Measurements from ENCODE around the gene EXD3.

Gene EXD3

DNA sequence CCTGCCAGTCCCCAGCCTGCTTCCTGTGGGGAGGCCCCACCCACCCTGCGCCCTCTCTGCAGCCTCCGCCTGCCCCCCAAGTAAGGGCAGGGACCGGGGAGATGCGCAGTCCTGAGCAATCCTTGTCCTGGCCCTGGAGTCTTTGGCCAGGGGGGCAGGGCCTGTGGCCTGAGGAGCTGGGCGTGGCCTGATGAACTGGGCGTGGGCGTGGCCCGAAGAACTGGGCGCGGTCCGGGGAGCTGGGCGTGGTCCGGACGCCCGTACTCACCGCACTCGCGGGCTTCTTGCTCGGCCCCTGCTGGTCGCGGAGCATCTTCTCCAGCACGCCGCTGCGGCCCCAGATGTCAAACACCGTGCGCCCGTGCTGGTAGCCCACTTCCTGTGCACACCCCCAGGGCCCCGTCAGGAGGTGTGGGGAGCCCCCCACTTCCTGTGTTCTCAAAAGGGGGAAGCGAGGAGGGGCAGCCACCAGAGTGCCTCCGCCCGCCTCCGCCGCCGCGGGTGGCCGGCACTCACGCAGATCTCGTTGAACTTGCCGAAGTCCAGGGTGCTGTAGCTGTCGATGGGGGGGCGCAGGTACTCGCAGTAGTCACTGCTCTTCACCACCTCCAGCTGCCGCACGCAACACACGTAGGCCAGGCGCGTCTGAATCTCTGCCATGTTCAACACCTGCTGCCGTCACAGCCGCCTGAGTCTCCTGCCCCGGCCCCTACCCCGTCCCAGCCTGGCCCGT is 38.9 kb upstream of the EXD3 start:
- DNase-seq (ENCODE audit: insufficient read length, low spot score) (no peak), FAIRE-seq (no peak)
- no peak for TF ChIP-seq POLR2A (IDR thresholded peaks at IDR 0.05; ENCODE audit: low read depth, low read length)

DNA sequence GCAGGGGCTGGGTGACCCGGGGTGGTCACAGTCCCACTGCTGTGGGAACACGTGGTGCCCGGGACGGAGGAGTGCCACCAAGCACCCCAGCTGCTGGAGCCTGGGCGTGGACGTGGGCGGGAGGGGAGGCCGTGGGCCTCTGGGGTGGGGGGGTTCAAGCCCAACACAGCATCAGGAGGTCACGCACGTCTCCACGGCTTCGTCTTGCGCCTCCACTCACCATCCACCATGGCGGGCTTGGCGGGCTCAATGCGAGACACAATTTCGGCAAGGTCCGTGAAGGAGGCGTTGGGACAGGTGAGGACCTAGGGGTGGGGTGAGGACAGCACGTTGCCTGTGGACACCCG is 38.3 kb upstream of the EXD3 start:
- DNase-seq (ENCODE audit: insufficient read length, low spot score) (no peak), FAIRE-seq (no peak)
- no peak for TF ChIP-seq POLR2A (IDR thresholded peaks at IDR 0.05; ENCODE audit: low read depth, low read length)

GRCh38 chr9:137460363-137461315 is 37.7 kb upstream of the EXD3 start:
- no peak for FAIRE-seq

GRCh38 chr9:137459601-137460362 is 36.8 kb upstream of the EXD3 start:
- no peak for FAIRE-seq
- no peak for TF ChIP-seq POLR2A (IDR thresholded peaks at IDR 0.05; ENCODE audit: low read depth, low read length)
- DNase-seq (ENCODE audit: insufficient read length, low spot score) = no peak

More at GRCh38 chr9:137460363-137461315, 37.7 kb upstream of the EXD3 start:
- no peak for TF ChIP-seq POLR2A (IDR thresholded peaks at IDR 0.05; ENCODE audit: low read depth, low read length)
- no peak for DNase-seq (ENCODE audit: insufficient read length, low spot score)

DNA sequence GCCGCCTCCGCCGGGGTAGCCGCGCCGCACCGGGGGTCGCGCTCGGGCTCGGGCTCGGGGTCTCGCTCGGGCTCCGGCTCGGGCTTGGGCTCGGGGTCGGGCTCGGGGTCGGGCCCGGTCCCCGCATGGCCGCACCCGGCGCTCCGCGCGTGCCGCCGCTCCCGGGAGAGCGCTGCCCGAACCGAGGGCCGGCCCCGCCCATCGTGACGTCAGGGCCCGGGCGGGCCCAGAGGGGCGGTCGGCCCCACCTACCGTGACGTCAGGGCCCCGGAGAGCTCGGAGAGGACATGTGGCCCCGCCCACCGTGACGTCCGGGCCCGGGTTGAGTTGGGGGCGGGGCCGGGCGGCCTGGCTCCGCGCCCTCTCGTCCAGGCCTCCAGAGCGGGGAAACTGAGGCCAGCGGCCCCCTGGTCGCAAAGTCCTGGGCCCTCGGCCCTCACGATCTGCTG is 36.2 kb upstream of the EXD3 start, which contains the start of gene NSMF:
Gene NSMF (minus strand): TSS at position 183 of the 449 bp plus-strand sequence. CDS start 232 bp downstream, outside the sequence.
- TF ChIP-seq POLR2A (IDR thresholded peaks at IDR 0.05; ENCODE audit: low read depth, low read length) = peak; percentile 85
- DNase-seq (ENCODE audit: insufficient read length, low spot score) (peak; percentile 100), FAIRE-seq (peak; percentile 50)

GRCh38 chr9:137458194-137459151 is 35.5 kb upstream of the EXD3 start:
- DNase-seq (ENCODE audit: insufficient read length, low spot score) (no peak), FAIRE-seq (no peak)
- TF ChIP-seq POLR2A (IDR thresholded peaks at IDR 0.05; ENCODE audit: low read depth, low read length) = no peak

- DNase-seq (ENCODE audit: insufficient read length, low spot score) (no peak), FAIRE-seq (no peak)
- no peak for TF ChIP-seq POLR2A (IDR thresholded peaks at IDR 0.05; ENCODE audit: low read depth, low read length)
These were observed 34.6 kb upstream of the EXD3 start for GRCh38 chr9:137457406-137458193.

DNA sequence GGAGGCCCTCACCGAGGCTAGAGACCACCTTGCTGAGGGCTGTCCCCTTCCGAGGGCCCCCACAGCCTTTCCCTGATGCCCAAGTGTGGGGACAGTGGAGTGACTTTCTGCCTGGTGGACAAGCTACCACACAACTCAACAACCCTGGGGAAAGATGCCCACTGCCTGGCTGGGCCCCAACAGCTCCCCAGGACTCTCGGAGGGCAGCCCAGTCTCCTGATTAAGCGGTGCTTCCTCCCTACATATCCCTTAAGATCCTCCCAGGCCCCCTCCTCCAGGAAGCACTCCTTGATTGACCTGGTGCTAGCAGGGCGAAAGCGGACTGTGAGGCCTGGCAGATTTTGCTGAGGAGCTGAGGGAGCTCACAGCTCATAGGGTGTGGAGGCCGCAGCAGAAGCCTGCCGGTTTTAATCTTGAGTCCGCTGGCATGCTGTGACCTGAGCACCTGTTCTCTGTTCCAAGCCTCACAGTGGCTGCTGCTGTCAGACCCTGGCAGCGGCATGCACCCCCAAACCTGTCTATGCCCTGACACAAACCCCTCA is 34.0 kb upstream of the EXD3 start:
- no peak for TF ChIP-seq POLR2A (IDR thresholded peaks at IDR 0.05; ENCODE audit: low read depth, low read length)
- no peak for DNase-seq (ENCODE audit: insufficient read length, low spot score)
- FAIRE-seq = no peak

DNA sequence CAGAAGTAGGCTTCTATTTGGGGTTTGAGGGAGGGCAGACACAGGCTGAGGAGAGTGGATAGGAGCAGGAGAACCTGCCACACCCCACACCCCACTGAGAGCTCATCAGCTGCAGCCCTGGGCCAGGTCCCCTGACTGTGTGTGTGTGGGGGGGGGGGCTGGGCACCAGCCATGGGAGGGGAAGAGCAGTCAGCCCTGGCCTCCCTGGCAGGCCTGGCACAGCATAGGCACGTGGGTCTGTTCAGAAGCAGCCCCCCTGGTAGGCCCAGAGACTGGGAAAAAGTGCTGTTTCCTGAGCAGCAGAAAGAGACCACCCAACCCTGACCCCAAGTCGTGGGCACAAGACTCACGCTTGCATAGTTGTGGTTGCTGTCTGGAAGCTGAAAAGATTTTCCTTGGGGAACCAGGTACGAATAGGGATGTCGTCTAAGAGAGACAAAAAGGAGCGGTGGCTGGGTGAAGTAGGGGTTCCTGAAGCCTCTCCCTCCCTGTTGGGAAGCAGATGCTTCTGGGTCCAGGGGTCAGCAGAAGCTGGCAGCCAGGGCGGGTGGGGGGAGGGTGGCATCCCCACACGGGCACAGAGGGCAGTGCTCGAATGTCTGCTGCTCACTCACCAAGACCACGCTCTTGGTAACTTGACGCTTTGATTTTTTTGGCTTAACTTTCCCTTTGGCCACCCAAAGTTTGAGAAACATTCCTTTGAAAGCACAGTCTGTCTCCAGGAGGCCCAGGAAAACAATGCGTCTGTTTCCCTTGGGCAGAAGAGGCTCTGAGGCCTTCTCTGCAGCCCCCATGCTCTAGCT is 33.3 kb upstream of the EXD3 start:
- FAIRE-seq = no peak
- DNase-seq (ENCODE audit: insufficient read length, low spot score) = no peak
- no peak for TF ChIP-seq POLR2A (IDR thresholded peaks at IDR 0.05; ENCODE audit: low read depth, low read length)

GRCh38 chr9:137455359-137455991 is 32.5 kb upstream of the EXD3 start:
- DNase-seq (ENCODE audit: insufficient read length, low spot score) (no peak), FAIRE-seq (no peak)
- TF ChIP-seq POLR2A (IDR thresholded peaks at IDR 0.05; ENCODE audit: low read depth, low read length) = no peak

Data from H54 (cell line).